ENCODE data around the gene GNAI1.

GNAI1 gene

GRCh38 chr7:80095545-80095944 is 39.1 kb upstream of the GNAI1 start:
- H3K4me3 ChIP-seq (ENCODE audit: low read depth, low read length) = no peak overlapping the region
- no peak for TF ChIP-seq CTCF (IDR thresholded peaks at IDR 0.05; ENCODE audit: low read depth, low read length, missing control alignments)
- no peak for DNase-seq (ENCODE audit: low read depth)

GRCh38 chr7:80097756-80098155 is 36.9 kb upstream of the GNAI1 start:
- TF ChIP-seq CTCF (IDR thresholded peaks at IDR 0.05; ENCODE audit: low read depth, low read length, missing control alignments) = no peak
- no peak for DNase-seq (ENCODE audit: low read depth)
- H3K4me3 ChIP-seq (ENCODE audit: low read depth, low read length) = no peak overlapping the region

DNA sequence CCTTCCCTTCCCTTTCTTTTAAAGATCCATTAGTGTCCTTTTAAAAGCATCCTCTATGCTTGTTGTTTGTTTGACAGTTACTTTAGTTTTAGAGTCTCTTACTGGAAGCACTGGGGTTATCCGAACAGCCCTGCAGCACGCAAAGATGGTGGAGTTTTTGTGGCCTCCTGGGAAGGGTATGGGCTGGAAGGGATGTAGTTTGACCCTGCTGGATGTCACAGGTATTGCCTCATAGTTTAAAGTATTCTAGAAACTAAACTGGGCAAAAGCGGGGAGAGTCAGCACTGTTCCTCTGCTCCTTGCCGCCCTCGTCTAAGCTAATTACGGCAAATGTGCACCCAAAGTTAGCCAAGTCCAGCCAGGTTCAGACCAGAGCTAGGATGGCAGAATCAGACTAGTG is 35.8 kb upstream of the GNAI1 start:
- peak; percentile 44 for TF ChIP-seq CTCF (IDR thresholded peaks at IDR 0.05; ENCODE audit: low read depth, low read length, missing control alignments)
- no peak overlapping the region for H3K4me3 ChIP-seq (ENCODE audit: low read depth, low read length)
- no peak for DNase-seq (ENCODE audit: low read depth)

GRCh38 chr7:80100254-80100653 is 34.4 kb upstream of the GNAI1 start:
- H3K4me3 ChIP-seq (ENCODE audit: low read depth, low read length) = no peak overlapping the region
- no peak for TF ChIP-seq CTCF (IDR thresholded peaks at IDR 0.05; ENCODE audit: low read depth, low read length, missing control alignments)
- DNase-seq (ENCODE audit: low read depth) = no peak

- no peak for DNase-seq (ENCODE audit: low read depth)
- TF ChIP-seq CTCF (IDR thresholded peaks at IDR 0.05; ENCODE audit: low read depth, low read length, missing control alignments) = no peak
- H3K4me3 ChIP-seq (ENCODE audit: low read depth, low read length) = no peak overlapping the region
These were observed 28.8 kb upstream of the GNAI1 start for GRCh38 chr7:80105701-80106408.

- no peak for DNase-seq (ENCODE audit: low read depth)
- no peak for TF ChIP-seq CTCF (IDR thresholded peaks at IDR 0.05; ENCODE audit: low read depth, low read length, missing control alignments)
- no peak overlapping the region for H3K4me3 ChIP-seq (ENCODE audit: low read depth, low read length)
These were observed 28.0 kb upstream of the GNAI1 start for GRCh38 chr7:80106498-80107113.

DNA sequence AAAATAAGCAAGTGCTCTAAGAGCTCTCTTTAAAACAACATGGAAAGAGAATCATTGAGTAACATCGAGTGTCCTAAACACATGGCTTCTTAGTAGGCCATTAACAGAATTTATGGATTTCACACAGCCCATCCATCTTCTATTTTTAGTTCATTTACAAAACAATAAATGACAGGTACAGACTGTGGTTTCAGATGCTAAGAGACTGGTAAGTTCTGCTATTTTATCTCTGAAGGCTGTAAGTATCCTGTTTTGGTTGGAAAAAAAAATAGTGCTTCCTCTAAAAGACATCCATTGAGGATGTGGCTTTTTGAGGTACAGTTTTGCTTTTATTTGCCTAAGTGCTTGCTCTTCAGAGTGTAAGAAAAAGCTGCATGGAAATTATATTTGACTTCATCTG is 27.4 kb upstream of the GNAI1 start:
- H3K4me3 ChIP-seq (ENCODE audit: low read depth, low read length) = no peak overlapping the region
- TF ChIP-seq CTCF (IDR thresholded peaks at IDR 0.05; ENCODE audit: low read depth, low read length, missing control alignments) = no peak
- no peak for DNase-seq (ENCODE audit: low read depth)
